Liver (tissue), 9 donors: ENCODE results near the gene MGAT4C. TPM values are rescaled to one million over a fixed set of nuclear protein-coding genes. Genes with fewer than 3 reads are reported as not detected.

Experiments used
- DNase-seq: peaks from one replicate; pipeline ENCODE4 v3.0.0-alpha.2; 2017; ENCODE audit warnings: low spot score
- H3K27ac ChIP-seq, 2 donors: one replicate each; pipeline ENCODE4 v1.7.0; 2013; ENCODE audit warnings: inconsistent platforms in 2 of 2, low read length in 2 of 2, control low read depth in 1 of 2, low read depth in 1 of 2, mild to moderate bottlenecking in 1 of 2
- H3K27me3 ChIP-seq, 4 donors: one replicate each; pipeline versions ENCODE4 v1.6.1 to v1.7.0; 2013; ENCODE audit warnings: low read length in 3 of 4, inconsistent platforms in 1 of 4, mild to moderate bottlenecking in 1 of 4, moderate library complexity in 1 of 4; ENCODE audit not compliant: control insufficient read depth in 4 of 4, insufficient read depth in 4 of 4
- H3K36me3 ChIP-seq, 4 donors: one replicate each; pipeline versions ENCODE4 v1.6.1 to v1.7.0; 2013; ENCODE audit warnings: low read length in 3 of 4, mild to moderate bottlenecking in 3 of 4, low read depth in 1 of 4, moderate library complexity in 1 of 4; ENCODE audit not compliant: control insufficient read depth in 4 of 4, insufficient read depth in 3 of 4
- H3K4me1 ChIP-seq, 4 donors: one replicate each; pipeline versions ENCODE4 v1.6.1 to v1.7.0; 2013; ENCODE audit warnings: low read length in 3 of 4, mild to moderate bottlenecking in 3 of 4, moderate library complexity in 1 of 4; ENCODE audit not compliant: control insufficient read depth in 4 of 4, insufficient read depth in 4 of 4
- H3K4me3 ChIP-seq, 3 donors: one replicate each; pipeline versions ENCODE4 v1.6.1 to v1.7.0; 2013; ENCODE audit warnings: low read length in 3 of 3, control low read depth in 1 of 3, low read depth in 1 of 3, mild to moderate bottlenecking in 1 of 3
- H3K9ac ChIP-seq, 2 donors: one replicate each; pipeline ENCODE4 v1.7.0; 2013; ENCODE audit warnings: low read length in 2 of 2, mild to moderate bottlenecking in 2 of 2, moderate library complexity in 2 of 2, control low read depth in 1 of 2, low read depth in 1 of 2
- H3K9me3 ChIP-seq, 4 donors: one replicate each; pipeline versions ENCODE4 v1.6.1 to v1.7.0; 2013; ENCODE audit warnings: low read length in 3 of 4; ENCODE audit not compliant: control insufficient read depth in 4 of 4
- ATF3 ChIP-seq: IDR thresholded peaks from 2 replicates; pipeline ENCODE4 v1.6.1; 2016; ENCODE audit warnings: antibody characterized with exemption
- CTCF ChIP-seq: fragments of 150-350 bp; IDR thresholded peaks from 2 replicates; pipeline ENCODE4 v1.5.1; 2017; ENCODE audit warnings: improper control_type of control experiment, low read depth, low read length; ENCODE audit not compliant: missing input control
- EGR1 ChIP-seq, 2 donors: IDR thresholded peaks; 2 replicates each; pipeline ENCODE4 v1.6.1; 2016 to 2018; ENCODE audit warnings: antibody characterized with exemption in 2 of 2, low read depth in 2 of 2
- FOXA1 ChIP-seq: IDR thresholded peaks from 2 replicates; pipeline ENCODE4 v1.6.1; 2016; ENCODE audit warnings: antibody characterized with exemption
- FOXA2 ChIP-seq: IDR thresholded peaks from 2 replicates; pipeline ENCODE4 v1.6.1; 2016; ENCODE audit warnings: antibody characterized with exemption
- GABPA ChIP-seq, 2 donors: IDR thresholded peaks in 1 of 2; conservative IDR thresholded peaks in 1 of 2; 2 replicates each; pipeline ENCODE4 v1.6.1; 2016; ENCODE audit warnings: antibody characterized with exemption in 2 of 2, mild to moderate bottlenecking in 1 of 2, moderate library complexity in 1 of 2
- HNF4A ChIP-seq, 2 donors: conservative IDR thresholded peaks; 2 replicates each; pipeline ENCODE4 v1.6.1; 2016; ENCODE audit warnings: antibody characterized with exemption in 2 of 2, mild to moderate bottlenecking in 2 of 2
- HNF4G ChIP-seq: IDR thresholded peaks from 2 replicates; pipeline ENCODE4 v1.6.1; 2016; ENCODE audit warnings: antibody characterized with exemption
- JUND ChIP-seq, 2 donors: IDR thresholded peaks; 2 replicates each; pipeline ENCODE4 v1.6.1; 2016; ENCODE audit warnings: antibody characterized with exemption in 2 of 2
- MAX ChIP-seq: IDR thresholded peaks from 2 replicates; pipeline ENCODE4 v1.6.1; 2016; ENCODE audit warnings: antibody characterized with exemption
- NR2F2 ChIP-seq: IDR thresholded peaks from 2 replicates; pipeline ENCODE4 v1.6.1; 2016; ENCODE audit warnings: antibody characterized with exemption
- RAD21 ChIP-seq, 2 donors: IDR thresholded peaks; 2 replicates each; pipeline ENCODE4 v1.6.1; 2016; ENCODE audit warnings: antibody characterized with exemption in 2 of 2, mild to moderate bottlenecking in 2 of 2
- REST ChIP-seq: IDR thresholded peaks from 2 replicates; pipeline ENCODE4 v1.6.1; 2016; ENCODE audit warnings: antibody characterized with exemption, mild to moderate bottlenecking
- RXRA ChIP-seq, 2 donors: IDR thresholded peaks; 2 replicates each; pipeline ENCODE4 v1.6.1; 2017 to 2018; ENCODE audit warnings: antibody characterized with exemption in 2 of 2, mild to moderate bottlenecking in 1 of 2
- SP1 ChIP-seq: IDR thresholded peaks from 2 replicates; pipeline ENCODE4 v1.6.1; 2018; ENCODE audit warnings: antibody characterized with exemption, mild to moderate bottlenecking
- TAF1 ChIP-seq: conservative IDR thresholded peaks from 2 replicates; pipeline ENCODE4 v1.6.1; 2016; ENCODE audit warnings: antibody characterized with exemption, mild to moderate bottlenecking
- YY1 ChIP-seq: IDR thresholded peaks from 2 replicates; pipeline ENCODE4 v1.6.1; 2016; ENCODE audit warnings: antibody characterized with exemption, mild to moderate bottlenecking
- ZBTB33 ChIP-seq: IDR thresholded peaks from 2 replicates; pipeline ENCODE4 v1.6.1; 2016; ENCODE audit warnings: antibody characterized with exemption
- WGBS: extraction: QIAGEN DNeasy Blood & Tissue Kit; methylation state at CpG from one replicate; pipeline ENCODE4 v1.1.7; 2013; 5-methylcytosine and 5-hydroxymethylcytosine counted together
- polyA plus RNA-seq, 2 donors: library from polyadenylated mRNA; stranded (reverse) in 1 of 2; unstranded in 1 of 2; fragments of 200-250 nt in 1 of 2; fragments of >200 nt in 1 of 2; fragmentation: Nextera tagmentation in 1 of 2; extraction: Ambion mirVana in 1 of 2; gene quantifications; one replicate each; pipeline versions ENCODE4 v1.2.1 to v1.2.3, GENCODE V29; 2013 to 2015
- total RNA-seq, 2 donors: library from RNA; depleted of rRNA; stranded (reverse); fragments of >200 nt; gene quantifications; one replicate each; pipeline ENCODE4 v1.2.3, GENCODE V29; 2014
- donor health status: healthy.
- donor health status: healthy.
- donor health status: healthy.
- donor health status: healthy.
- donor health status: healthy.

Gene MGAT4C
- total and polyA plus RNA-seq, 4 donors = 0.02 to 0.65 (median 0.09) TPM

GRCh38 chr12:85996280-85996679 lies 259.9 kb downstream of the MGAT4C start:
- WGBS = 81% methylated on average over 3 of the region's 3 CpGs
- DNase-seq = no peak
- no peaks in the 10 kb centered on the region for H3K4me1 ChIP-seq
- H3K36me3 ChIP-seq = no peaks in the 10 kb centered on the region
- no peak overlapping the region for H3K27ac ChIP-seq
- H3K4me3 ChIP-seq = no peak overlapping the region
- H3K9me3 ChIP-seq = peaks cover 0 to 15% (median 9%) of the 10 kb centered on the region in 4 donors
- no peak for TF ChIP-seq EGR1 (IDR thresholded peaks at IDR 0.05; ENCODE audit: low read depth in 2 of 2)
- no peak for TF ChIP-seq REST
- no peaks in the 10 kb centered on the region for H3K27me3 ChIP-seq
- H3K9ac ChIP-seq = no peak overlapping the region

GRCh38 chr12:85993746-85994145 lies 262.4 kb downstream of the MGAT4C start:
- WGBS = 87% methylated on average over 4 of the region's 4 CpGs
- no peak for DNase-seq
- TF ChIP-seq ATF3 = no peak
- TF ChIP-seq JUND (IDR thresholded peaks at IDR 0.05) = no peak
- no peak for TF ChIP-seq GABPA (IDR thresholded peaks at IDR 0.05 in 1 of 2, conservative IDR thresholded peaks at IDR 0.05 in 1 of 2)
- TF ChIP-seq MAX = no peak
- TF ChIP-seq EGR1 (IDR thresholded peaks at IDR 0.05; ENCODE audit: low read depth in 2 of 2) = no peak
- no peak for TF ChIP-seq YY1
- TF ChIP-seq HNF4A (conservative IDR thresholded peaks at IDR 0.05) = no peak
- no peak for TF ChIP-seq RXRA (IDR thresholded peaks at IDR 0.05)
- no peak for TF ChIP-seq RAD21 (IDR thresholded peaks at IDR 0.05)
- TF ChIP-seq NR2F2 = no peak
- TF ChIP-seq FOXA2 = no peak
- no peak for TF ChIP-seq ZBTB33
- TF ChIP-seq REST = no peak
- TF ChIP-seq SP1 = no peak
- TF ChIP-seq CTCF = no peak
- no peak for TF ChIP-seq HNF4G
- TF ChIP-seq FOXA1 = no peak
- no peak for TF ChIP-seq TAF1

More at GRCh38 chr12:85993746-85994145, 262.4 kb downstream of the MGAT4C start:
- Histone ChIP-seq H3K4me3 (no peak overlapping the region), H3K4me1 (no peaks in the 10 kb centered on the region), H3K9me3 (peaks cover 0 to 15% (median 9%) of the 10 kb centered on the region in 4 donors), H3K27me3 (no peaks in the 10 kb centered on the region), H3K27ac (no peak overlapping the region), H3K36me3 (no peaks in the 10 kb centered on the region), H3K9ac (no peak overlapping the region)
